ENCODE results near the gene ELAC2.
"Not testable (repeated sequence)": the region's sequence is repeated elsewhere in the genome, so short reads cannot be mapped to it uniquely, and the experiment has no call there.

ELAC2 gene

DNA sequence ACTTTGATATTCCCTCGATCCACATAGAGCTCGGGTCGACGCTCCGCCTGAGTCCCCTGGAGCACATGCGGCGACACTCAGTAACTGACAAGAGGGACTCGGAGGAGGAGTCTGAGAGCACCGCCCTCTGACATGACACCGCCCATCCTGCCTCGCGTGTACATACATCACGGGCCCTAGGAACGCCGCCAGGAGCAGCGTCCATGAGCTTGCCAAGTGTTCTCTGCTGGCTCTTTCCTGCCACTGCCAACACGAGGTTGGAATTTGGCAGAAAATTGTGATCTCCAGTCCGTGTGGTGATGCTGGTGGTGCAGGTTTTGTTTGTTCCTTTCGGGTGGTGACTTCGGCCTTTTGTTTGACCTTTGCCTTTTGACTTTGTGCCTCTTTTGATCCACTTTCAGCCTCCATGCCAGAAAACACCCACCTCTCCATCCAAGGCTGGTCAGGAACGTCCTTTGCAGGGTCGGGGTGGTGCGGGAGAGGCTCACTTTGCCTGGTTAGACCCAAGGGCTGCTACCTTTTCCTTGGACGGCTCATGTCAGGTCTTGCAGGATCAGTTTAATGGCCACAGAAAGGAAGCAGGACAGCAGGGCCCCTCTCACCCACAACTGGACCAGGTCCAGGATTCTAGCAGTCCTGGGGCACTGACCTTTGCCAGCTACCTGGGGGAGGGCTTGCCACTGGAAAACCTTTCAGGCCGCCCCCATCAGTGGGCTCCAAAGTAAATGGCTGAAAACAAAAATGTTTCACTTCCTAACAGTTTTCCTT lies 27.6 kb downstream of the ELAC2 start:
- DNase-seq (ENCODE audit: low spot score), result no peak

DNA sequence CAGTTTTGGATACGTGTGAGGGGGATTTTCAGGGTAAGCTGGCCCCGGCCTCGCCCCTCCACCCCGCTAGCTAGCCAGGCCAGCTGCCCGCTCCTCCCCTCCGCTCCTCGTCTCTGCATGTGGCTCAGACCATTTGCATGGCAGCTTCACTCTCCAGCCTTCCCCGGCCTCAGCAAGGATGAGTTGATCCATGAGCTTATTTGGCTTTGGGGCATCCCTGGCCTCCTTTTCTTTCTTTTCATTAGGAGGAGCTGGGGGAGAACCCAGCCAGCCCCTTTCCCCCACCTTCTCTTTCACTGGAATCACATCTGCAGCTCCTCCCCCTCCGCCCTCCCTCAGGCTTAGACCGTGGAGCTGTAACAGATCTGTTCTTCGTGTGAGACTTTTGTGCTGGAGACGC lies 30.7 kb downstream of the ELAC2 start:
- DNase-seq (ENCODE audit: low spot score), result no peak

DNA sequence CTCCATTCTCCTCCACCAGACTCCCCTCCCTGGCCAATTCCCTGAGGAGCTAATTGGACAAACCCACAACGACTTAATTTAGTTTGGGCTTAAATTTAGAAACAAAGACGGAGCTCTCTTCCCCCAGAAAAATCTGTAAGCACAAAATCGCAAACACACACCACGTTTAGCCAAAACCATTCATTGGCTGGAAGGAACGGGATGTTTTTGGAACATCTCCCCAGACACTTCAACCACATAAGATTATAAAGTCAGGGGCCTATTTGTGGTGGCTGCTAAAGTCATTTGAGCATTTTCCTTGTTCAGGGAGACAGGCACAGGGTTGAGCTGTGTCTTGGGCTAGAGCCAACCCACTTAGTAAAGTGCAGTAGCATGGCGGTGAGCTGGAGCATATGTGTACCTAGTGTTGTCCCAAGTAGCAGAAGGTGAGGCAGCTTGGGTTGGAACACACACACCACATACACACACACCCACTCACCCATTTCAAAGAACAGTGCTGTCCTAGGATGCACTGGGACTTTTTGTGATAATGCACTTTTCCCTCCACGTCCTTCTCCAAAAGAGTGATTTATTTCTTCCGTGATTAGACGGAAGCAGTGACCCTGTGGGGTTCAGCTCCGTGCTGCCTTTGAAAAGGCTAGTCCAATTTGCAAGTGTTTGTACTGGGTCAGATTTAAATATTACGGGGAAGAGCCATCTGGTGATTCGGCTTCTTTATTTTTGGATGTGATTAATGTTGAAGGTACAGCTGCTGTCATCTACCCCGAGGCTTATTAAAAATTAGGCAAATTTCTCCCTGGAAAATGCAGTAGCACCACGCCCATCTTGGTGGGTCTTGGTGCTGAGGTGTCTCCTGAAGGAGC lies 32.2 kb downstream of the ELAC2 start:
- DNase-seq (ENCODE audit: low spot score), result peak; percentile 35

DNA sequence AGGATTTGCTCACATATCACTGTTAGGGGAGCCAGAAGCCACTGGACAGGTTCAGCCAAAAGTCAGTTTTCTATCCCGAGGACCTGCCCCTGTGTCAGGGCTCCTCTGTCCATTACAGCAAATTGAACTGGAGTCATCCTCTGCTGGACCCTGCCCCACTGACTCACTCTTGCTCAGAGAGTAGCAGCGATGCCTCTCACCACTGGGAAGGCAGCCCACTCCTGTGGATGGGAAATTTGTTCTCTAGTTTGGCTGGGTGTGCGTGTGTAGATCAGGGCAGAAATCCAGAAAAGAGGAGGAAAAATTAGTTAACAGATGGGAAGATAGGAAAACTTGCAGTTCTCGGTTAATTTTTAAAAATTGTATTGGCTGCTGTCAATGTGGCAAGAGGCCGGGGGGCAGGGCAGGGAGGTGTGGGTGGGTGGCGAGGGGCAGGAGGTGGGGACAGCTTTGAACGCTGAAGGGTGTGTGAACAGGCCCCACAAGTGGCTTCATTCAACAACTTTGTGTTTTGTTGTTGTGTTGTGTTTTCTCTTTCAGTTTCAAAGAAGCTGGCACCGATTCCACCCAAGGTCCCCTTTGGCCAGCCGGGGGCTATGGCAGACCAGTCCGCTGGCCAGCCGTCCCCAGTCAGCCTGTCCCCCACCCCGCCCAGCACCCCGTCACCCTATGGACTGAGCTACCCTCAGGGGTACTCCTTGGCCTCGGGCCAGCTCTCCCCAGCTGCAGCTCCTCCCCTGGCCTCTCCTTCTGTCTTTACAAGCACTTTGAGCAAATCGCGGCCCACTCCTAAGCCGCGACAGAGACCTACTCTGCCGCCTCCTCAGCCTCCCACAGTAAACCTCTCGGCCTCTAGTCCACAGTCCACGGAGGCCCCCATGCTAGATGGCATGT lies 33.6 kb downstream of the ELAC2 start:
- DNase-seq (ENCODE audit: low spot score), result peak; percentile 76

DNA sequence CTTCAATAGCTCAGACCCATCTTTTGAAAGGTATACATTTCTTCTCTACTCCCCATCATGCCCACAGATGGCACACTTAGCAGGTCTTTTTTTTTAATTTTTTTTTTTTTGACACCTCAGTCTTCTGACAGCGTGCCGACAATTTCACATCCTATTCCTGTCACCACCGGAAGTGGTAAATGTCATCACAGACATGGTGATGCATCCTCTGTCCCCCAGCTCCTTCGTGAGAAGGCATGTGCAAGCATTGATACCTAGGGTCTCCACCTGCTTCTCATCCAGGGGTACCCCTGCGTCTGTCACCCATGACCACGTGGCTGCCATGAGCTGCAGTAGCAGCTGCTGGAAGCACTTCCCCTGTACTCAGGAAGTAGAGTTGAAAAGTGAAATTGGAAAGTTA lies 35.6 kb downstream of the ELAC2 start:
- DNase-seq (ENCODE audit: low spot score), result no peak

DNA sequence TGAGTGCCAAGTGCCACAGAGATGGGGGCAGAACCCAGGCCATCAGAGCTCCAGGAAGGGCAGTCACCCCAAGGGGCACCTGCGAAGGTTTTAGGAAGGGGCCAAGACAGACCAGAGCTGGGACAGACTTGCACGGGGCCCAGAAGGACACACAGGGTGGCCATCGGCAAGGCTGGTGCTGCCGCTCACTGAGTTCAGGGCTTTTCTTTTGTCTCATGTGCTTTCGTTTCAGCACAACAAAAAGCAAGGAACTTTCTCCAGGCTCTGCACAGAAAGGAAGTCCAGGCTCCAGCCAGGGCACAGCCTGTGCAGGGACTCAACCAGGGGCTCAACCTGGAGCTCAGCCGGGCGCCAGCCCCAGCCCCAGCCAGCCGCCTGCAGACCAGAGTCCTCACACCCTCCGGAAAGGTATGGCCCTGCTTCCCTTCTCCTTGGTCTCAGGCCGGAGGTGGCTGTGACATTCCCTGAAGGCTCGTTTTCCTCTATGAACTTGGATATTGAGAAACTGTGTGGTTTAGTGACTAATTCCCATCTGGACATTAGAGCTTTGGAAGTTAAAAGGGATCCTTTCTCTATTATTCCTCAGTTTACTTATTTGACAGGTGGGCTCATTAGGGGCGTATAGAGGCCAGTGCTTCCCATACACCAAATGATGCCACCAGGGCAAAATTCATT lies 37.9 kb downstream of the ELAC2 start:
- no peak for DNase-seq (ENCODE audit: low spot score)

DNA sequence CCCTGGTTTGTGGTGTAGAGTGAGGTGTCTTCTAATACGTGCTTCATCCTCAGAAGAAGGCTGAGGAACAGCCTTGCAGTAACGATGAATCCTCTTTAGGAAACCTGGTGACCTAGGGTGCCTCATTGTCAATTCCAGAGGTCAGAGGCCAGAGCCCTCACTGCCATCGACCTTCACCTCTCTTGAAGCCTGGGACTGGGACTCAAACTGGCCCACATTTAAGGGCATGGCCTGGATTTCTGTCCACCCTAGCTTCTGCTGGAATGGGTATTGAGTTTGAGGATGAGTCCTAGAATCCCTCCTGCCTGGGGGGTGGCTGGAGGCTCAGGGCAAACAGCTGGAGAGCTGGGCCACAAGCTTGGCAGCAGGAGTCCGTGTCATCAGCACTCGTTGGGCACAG lies 38.6 kb downstream of the ELAC2 start:
- no peak for DNase-seq (ENCODE audit: low spot score)

DNA sequence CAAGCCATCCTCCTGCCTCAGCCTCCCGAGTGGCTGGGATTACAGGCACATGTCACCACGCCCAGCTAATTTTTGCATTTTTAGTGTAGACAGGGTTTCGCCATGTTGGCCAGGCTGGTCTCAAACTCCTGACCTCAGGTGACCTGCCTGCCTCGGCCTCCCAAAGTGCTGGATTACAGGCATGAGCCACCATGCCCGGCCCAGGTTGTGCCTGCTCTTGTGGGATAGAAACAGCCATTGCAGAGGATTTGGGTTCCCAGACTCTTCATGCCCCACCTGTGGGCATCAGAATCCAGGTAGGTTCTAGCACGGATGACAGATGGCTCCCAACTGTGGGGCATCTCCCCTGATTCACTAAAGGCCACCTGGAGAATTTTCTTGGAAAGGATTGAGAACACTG lies 39.0 kb downstream of the ELAC2 start:
- DNase-seq (ENCODE audit: low spot score), result not testable (repeated sequence)

DNA sequence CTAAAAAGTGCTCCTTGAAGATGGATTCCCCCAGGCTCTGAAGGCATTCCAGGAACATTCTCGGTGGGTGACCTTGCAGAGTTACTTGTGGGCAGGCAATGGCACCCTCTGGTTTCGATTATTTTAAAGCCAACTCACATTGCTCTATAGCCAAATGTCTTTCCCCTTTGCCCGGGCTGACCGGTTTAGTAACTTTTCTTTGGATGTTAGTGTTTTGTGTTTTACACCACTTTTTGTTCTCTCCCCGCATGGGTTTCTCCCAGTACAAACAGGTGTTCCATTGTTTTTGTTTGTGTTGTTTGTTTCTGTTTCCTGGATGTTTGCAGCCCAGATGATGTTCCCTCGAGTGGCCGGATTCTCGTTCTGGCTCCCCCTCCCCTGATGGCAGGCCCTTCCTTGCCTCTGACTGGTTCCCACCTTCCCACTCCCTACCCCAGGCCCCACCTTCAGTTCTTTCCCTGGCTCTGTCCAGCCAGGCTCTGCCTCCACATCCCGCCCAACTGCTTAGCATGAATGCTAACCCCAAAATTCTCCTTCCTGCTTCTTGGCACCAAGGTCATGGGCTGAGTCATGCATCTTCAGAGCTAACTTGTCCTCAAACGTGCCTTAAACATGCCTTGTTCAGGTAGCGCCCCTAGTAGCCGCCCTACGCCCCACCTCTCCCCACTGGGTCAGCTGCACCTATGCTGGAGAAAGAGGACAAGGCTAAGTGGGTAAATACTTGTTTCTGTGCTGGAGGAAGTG lies 40.6 kb downstream of the ELAC2 start:
- no peak for DNase-seq (ENCODE audit: low spot score)

DNA sequence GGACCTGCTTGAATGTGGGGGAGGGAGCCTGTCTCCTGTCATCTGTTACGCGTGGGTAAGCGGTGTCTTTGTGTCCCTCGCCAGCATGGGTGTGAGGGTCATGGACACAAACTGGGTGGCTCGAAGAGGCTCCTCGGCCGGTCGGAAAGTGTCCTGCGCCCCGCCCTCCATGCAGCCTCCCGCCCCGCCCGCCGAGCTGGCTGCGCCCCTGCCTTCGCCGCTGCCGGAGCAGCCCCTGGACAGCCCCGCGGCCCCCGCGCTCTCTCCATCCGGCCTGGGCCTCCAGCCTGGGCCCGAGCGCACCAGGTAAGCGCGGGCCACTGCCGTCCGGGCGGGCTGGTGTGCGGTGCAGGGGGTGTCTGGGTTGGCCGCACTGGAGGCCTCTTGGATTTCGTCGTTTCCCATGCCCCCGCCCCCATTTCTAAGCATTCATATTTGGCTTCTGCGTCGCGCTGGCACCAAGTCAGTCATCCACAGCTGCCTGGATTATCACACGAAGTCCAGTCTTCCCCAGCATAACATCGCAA lies 43.8 kb downstream of the ELAC2 start:
- peak; percentile 35 for DNase-seq (ENCODE audit: low spot score)

DNA sequence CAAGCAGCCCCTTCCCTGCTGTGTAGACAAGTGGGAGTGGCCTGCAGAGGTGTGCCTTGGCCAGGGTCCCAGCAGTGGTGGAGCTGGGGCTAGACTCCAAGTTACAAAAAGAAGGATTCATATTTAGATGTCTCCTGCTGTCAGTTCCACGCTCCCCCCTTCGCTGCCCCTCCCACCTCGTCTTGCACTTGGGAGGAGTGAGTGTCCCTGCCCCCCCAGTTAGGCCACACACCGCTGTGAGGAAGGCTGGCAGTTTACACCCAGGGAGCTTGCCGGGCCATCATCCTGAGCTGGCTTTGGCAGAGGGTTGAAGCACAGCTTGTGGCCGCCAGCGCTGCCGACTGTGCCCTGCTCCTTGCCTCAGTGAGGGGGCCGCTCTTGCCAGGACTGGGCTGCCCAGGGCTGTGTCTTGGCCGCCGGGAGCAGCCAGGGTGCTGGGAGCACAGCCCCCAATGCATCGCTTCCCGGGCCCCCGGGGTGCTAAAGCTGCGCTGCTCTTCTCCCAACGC lies 44.3 kb downstream of the ELAC2 start:
- DNase-seq (ENCODE audit: low spot score), result peak; percentile 32

DNA sequence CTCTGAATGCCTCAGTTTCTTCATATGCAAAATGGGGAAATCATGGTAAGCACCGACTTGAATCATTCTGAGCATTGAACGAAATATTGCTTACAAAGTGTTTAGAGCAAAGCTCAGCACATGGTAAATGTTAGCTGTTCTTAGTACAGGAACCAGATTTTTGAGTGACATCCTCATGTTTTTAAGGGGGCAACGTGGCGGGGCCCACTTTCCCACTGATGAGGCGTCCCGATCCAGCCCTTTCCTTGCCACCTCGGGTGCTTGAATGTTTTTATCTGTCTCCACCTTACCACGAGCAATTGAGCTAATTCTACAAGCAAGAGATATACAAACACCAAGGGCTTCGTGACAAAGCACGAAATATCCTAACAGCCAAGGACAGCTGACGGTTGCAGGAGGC lies 49.9 kb downstream of the ELAC2 start:
- no peak for DNase-seq (ENCODE audit: low spot score)

DNA sequence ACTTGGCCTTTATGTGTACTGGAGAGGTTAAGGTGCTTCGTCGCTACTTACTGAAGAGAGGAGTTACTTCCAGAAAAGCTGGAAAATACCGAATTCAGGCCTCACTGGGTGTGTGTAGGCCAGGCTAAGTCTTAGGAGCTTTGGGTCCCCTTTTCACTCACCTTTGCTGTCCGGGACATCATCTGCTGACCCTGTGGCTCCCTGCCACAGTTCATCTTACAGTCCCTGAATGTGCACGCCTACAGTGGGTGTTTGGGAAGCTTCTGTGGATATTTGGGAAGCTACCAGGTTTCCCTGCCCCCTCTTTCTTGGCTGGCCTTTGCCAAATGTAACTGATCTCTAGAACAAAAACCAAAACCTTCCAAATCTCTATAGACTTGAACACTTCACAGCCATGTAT lies 51.4 kb downstream of the ELAC2 start:
- no peak for DNase-seq (ENCODE audit: low spot score)

DNA sequence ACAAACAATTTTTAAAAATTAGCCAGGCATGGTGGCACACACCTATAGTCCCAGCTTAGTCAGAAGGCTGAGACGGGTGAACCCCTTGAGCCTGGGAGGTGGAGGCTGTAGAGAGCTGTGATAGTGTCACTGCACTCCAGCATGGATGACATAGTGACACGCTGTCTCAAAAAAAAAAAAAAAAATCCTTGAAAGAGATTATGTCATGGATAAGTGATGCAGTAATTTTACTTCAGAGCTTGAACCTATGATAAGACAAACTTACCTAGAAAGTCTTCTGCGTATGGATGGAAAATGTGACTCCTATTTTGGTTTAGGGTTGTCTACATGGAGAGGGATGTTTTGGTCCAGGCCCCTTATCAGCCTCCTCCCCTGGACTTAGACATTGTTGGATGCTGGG lies 51.8 kb downstream of the ELAC2 start:
- no peak for DNase-seq (ENCODE audit: low spot score)

DNA sequence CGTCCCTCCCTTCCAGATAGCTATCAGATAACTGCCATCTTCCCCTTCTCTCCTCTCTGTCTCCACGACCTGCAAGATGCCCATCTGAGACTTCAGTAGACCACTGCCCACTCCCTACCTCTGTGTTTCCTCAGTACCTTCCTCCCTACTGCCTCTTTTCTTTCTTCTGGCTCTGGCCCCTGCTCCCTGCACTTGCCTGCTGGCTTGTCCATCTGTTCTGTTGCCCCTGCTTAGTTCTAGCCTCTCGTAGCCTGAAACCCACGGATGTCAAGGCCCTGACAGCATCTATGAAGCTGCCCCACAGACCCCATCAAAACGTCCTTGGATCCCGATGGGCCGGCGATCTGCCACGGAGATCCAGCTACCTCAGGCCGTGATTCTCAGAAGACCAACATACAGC lies 53.0 kb downstream of the ELAC2 start:
- DNase-seq (ENCODE audit: low spot score), result no peak

DNA sequence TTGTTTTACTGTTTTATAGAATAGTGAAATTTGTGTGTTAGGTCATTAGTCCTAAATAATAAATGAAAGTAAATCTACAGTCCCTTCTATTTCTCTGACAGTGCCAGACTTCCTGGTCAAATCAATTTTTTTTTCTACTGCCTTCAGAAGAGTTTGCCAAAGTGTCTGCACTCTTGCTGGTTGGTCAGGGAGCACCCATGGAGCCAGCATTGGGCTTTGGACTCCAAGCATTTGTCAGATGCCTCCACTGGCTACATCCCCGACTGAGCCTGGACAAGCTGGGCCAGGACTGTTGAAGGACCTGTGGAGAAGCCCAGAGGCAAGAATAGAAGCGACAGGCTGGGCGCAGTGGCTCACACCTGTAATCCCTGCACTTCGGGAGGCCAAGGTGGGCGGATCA lies 53.7 kb downstream of the ELAC2 start:
- no peak for DNase-seq (ENCODE audit: low spot score)

DNA sequence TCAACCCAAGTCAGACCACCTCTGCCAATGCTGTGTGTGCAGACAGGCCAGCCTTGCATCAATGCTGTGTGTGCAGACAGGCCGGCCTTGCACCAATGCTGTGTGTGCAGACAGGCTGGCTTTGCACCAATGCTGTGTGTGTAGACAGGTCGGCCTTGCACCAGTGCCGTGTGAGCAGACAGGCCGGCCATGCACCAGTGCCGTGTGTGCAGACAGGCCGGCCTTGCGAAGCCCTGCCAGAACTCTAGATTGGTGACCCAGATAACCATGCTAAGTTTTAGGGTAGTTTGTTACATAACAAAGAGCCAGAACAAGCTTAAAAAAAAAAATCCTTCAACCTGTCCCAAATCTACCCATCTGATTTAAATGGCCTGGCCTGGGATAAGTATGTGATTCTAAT lies 54.3 kb downstream of the ELAC2 start:
- DNase-seq (ENCODE audit: low spot score), result no peak

DNA sequence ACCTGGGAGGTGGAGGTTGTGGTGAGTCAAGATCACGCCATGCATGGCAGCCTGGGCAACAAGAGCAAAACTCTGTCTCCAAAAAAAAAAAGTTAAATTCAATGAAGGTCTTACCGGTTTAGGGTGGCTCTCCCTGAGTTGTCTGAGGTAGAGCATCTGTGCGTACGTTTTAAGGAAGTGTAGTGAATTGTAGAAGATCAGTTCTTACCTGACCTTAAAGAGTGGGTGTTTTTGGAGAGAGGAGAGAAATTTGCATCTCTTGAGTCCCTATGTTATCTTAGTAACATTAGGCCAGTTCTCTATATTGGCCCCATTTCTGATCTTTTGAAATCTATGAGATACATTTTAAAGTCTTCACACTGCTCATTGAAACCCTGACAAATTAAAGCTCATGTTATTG lies 56.2 kb downstream of the ELAC2 start:
- DNase-seq (ENCODE audit: low spot score), result no peak

DNA sequence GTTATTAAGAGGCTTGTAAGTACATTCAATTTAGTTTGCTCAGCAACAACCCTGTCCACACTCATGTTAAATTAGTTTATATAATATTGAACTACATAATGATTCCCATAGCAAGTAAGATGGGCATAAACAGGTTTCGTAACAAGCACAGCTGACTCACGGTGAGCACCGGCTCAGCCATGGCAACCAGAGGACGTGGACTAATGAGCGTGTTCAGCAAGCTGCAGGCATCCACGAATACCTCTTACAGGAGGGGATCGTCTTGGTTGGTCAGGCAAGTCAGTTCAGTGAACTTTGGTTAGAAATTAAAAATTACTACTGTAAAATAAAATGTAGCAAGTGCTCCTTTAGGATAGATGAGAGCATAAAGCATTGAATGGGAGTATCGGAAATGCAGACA lies 58.4 kb downstream of the ELAC2 start:
- DNase-seq (ENCODE audit: low spot score), result no peak

DNA sequence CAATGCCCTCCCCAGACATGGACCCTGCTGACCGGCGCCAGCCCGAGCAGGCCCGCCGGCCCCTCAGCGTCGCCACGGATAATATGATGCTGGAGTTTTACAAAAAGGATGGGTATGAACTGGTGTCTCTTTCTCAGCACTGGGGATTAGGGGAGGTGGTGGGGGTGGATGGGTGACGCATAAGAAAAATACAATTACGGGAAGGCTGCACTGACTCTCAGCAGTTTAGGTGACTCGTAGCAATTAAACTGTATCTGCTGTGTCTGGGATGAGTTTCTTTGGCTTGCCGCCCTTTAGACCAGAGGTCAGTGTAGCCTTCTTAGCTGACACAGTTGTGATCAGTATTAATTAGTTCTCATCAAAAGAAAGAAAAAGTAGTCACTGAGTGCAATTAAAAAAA lies 59.0 kb downstream of the ELAC2 start:
- no peak for DNase-seq (ENCODE audit: low spot score)

DNA sequence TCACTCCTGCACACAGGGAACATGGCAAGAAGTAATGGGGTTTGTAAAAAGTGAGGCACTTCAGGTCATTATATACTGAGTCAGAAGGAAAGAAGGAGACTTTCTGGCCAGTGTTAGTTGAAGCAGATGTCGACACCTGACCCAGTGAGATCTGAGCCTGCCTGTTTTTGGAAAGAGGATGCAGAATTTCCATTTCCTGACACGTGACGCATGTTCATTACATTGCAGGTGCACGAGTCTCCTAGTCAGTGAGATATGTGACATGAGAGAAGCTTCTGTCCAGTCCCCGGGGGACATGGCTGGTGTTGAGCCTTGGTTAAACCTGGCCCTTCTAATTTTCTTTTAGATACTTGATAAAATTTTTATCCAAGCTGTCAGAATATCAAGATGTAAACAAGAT lies 62.3 kb downstream of the ELAC2 start:
- no peak for DNase-seq (ENCODE audit: low spot score)
